HG03442 (cell line): ENCODE measurements around the gene TRAM2.

Experiments used
- ATAC-seq: cut with Tn5 transposase; IDR thresholded peaks from one replicate; pipeline ENCODE4 v1.9.1; 2021; ENCODE audit warnings: mild to moderate bottlenecking, moderate library complexity; ENCODE audit not compliant: unreplicated experiment

The TRAM2 gene

DNA sequence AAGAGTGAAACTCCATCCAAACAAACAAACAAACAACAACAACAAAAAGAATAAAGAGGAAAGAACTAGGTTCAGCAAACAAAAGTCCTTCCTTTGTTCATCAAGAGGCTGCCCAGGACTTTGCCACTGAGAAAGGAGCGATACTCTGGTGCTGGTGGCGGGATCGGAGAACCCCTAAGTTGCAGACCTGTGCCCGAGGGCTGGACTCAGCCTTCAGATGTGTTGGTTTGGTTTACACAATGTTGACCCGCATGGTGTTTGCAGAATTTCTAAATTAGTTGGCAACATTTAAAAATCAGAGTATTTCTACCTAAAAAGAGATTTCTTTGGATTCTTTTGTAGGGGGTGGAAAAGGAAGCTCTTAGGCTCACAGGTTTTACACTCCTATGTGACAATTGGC, 42.5 kb downstream of the TRAM2 start:
- ATAC-seq = no peak

- no peak for ATAC-seq
Observed at GRCh38 chr6:52533491-52533890, 43.4 kb downstream of the TRAM2 start.

DNA sequence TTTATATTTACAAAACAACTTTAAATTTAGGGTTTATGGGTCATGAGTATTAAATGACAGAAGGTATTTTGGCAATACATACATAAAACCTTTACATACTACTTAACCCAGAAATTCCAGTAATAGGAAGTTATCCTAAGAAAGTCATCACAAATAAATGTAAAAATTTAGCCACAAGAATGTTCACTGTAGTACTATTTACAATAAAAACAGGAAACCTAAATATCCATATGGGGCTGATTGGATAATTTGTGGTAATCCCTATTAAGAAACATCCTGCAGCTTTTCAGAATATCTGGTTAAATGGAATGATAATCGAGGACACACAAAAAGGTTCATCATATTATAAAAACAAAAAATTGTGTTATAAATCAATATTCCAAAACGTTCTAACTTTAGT, 44.4 kb downstream of the TRAM2 start:
- ATAC-seq = no peak

DNA sequence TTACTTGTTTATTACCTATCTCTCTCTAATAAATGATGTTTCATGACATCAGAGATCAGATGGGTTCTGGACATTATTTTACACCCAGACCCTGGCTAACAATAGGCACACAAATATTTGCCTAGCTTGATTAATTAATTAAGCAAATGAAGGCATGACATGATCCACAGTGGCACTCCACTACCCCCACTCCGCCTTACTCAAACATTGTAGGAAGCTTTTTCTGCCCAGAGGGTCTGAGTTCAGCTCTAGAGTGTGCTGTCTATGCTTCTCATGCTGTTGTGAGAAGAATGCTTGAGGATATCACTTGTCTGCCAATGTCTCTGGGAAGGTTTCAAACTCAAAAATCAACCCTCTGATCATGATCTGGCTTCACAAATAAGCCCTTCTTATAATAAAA, 45.0 kb downstream of the TRAM2 start:
- ATAC-seq = no peak

- ATAC-seq = no peak
Observed at GRCh38 chr6:52531396-52531795, 45.5 kb downstream of the TRAM2 start.

- no peak for ATAC-seq
Observed at GRCh38 chr6:52530351-52530750, 46.5 kb downstream of the TRAM2 start.

DNA sequence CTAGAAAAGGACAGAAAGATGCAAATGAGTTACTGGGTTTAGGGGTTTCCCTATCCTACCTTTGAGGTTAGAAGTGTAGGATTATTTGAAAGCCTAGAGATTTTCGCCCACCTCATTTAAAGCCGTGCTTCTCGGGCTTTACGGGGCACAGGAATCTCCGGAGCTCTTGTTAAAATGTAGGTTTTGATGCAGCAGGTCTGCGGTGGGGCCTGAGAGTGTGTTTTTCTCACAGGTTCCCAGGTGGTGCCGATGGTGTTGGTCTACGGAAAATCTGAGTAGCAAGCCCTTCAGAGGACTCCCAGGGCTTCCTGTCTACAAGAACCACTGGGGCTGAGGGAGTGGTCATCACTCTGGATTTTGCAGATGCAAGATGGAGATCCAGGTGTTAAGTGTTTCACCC, 47.5 kb downstream of the TRAM2 start:
- ATAC-seq = peak; percentile 73

- no peak for ATAC-seq
Observed at GRCh38 chr6:52527436-52527835, 49.4 kb downstream of the TRAM2 start.

DNA sequence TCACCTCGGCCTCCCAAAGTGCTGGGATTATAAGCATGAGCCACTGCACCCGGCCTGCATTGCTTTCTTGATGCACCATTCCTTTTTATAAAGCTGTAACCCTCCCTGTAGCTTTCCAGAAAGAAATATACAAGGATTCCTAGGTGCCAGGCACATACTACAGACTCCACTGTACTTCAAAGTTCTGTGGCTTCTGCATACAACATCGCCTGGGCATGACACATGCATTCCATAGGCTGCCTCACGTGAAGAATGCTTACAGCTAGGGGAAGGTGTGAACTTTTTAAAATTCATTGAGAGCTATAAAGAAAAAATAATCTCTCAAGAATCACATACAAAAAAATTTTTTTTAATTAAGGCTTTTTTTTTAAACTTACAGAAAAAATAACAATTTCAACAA, 50.2 kb downstream of the TRAM2 start:
- no peak for ATAC-seq

GRCh38 chr6:52524918-52525317, 51.9 kb downstream of the TRAM2 start:
- no peak for ATAC-seq

- no peak for ATAC-seq
Observed at GRCh38 chr6:52523378-52524142, 53.3 kb downstream of the TRAM2 start.

DNA sequence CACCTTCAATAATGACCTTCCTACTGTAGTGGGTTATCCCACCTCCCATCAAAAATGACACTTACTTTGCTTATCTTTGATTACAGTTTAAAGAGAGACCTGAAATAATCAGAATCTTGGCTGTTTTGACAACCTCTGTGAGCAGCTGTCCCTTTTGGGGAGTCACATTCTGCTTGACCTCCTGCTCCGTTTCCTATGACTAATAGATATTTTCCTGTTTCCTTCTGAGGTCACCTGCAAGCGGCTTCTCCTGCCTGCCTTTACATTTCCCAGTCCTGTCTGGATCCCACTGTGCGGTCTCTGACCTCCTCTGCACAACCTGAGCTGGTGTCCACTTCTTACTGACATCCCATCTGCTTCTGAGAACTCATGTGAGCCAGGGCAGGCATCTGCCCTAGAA, 54.2 kb downstream of the TRAM2 start:
- ATAC-seq = no peak

- no peak for ATAC-seq
Observed at GRCh38 chr6:52522151-52522626, 54.7 kb downstream of the TRAM2 start.

GRCh38 chr6:52519618-52520017, 57.2 kb downstream of the TRAM2 start:
- ATAC-seq = no peak

DNA sequence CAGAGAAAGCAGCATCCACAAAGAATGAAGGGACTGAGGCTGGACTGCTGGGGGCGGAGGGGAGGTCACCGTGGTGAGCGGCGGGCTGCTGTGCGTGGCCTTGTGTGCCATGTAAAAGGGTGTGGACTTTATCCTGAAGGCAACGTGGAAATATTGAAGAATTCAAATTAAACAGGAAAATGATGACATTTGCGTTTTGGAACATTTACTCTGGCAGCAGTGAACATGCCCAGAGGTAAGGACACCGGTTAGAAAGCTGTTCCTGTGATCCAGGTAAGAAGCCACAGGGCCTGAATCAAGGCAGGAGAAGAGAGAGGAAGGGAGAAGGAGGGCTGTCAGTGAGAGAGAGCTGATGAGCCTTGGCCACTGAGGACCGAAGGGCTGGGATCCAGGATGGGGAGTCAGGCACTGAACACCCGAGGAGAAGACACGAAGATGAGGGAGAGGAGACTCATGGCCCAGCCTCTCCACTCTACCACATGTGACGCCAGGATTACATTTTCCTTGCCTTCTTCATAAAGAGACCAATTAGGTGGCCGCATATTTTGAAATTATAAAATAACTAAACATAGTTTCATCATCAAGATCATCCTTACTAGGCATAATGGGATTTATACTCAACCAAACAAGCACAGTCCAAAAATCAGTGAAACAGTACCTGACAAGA, 58.4 kb downstream of the TRAM2 start:
- no peak for ATAC-seq

- peak; percentile 100 for ATAC-seq
Observed at GRCh38 chr6:52517502-52518278, 59.2 kb downstream of the TRAM2 start.

DNA sequence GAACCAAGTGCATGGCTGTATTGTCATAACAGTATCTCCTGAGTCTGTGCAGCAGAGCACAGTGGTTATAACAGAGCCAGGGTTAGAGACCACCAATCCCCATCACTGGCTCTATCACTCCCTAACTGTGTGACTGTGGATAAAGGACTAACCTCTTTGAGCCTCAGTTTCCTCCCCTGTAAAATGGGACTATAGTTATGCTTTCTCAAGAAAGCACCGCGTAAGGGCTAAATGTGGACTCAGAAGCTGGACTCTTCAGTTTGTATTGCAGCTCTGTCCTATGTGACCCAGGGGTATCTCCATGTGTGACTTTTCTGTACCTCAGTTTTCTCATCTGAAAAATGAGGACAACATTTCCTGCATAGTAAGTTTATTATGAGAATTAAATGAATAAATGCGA, 59.9 kb downstream of the TRAM2 start:
- ATAC-seq = no peak

DNA sequence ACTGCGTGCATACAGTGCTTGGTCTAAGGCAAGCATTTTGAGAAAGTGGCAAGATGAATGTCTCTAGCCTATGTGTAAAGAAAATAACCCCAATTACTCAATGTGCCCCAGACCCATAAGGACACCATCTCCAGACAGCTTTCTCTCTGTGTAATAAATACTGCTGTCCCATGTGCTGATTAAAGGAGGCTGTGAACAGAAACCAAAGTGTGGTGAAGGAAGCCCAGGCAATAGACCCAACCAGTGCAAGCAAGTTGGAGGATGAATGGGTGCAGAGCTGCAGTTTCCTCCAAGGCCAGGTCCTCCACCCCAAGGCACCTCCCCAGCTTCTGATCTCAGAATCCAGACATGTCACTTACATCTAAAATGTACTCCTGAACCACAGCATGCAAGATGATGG, 60.6 kb downstream of the TRAM2 start:
- no peak for ATAC-seq

DNA sequence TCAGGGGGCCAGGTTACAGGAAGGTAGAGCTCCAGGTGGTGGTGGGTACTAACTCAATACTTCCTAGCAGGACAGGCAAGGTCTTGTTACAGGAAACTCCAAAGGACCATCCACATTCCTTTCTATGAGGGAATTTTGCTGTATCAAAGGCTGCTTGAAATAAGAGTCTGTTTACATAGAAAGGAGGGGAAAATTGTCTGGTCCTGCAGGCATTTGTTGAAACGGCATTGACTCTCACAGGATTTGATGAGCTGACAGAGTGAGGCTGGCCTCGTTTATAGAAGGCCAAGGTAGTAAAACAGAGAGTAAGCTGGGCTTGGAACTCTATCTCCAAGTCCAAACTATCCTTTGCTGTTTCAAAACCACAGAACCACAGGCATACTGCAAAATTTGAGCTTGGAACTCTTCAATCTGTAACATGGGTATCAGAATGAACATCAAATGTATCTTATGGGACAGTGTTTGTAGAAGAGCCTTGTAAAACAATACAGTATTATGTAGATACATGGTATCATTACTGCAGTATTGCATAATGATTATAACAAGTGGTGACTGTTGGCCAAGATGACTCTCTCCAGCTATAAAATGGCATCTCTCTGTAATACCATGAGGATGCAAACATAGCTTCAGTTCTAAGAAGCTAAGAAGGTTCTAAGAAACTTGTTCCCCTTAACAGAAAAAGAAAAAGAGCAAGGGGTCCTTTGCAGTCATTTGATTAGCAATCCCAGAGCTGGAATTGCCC, 61.5 kb downstream of the TRAM2 start:
- ATAC-seq = no peak

DNA sequence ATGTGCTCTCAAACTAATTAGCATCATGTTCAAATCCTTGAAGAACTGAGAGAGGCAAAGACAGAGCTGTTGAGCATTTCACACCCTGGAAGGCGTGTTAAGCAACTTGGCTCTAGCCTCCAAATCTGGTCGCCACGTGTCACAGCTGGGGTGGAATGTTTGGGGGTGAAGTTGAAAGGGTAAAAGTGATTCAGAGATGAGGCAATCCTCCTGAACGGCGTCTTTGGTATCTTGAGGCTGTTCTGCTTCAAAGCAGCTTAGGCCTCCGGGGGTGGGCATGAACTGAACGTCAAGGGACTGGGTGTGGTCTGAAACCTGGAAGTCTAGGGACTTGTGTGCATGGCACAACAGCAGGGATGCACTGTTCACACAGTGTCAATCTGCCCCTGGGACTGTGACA, 62.3 kb downstream of the TRAM2 start:
- ATAC-seq = no peak

- ATAC-seq = no peak
Observed at GRCh38 chr6:52513896-52514295, 63.0 kb downstream of the TRAM2 start.
